H9 (cell line): ENCODE measurements around the gene P3H2. TPM values are rescaled to one million over a fixed set of nuclear protein-coding genes. Genes with fewer than 3 reads are reported as not detected.

Experiments used
- DNase-seq: peaks from one replicate; pipeline ENCODE4 v3.0.0-alpha.2; 2017
- H2AFZ ChIP-seq: one replicate; pipeline ENCODE4 v1.6.1; 2013; ENCODE audit warnings: mild to moderate bottlenecking, low read length, control low read depth, moderate library complexity
- H2AK5ac ChIP-seq: 2 replicates; pipeline ENCODE4 v1.6.1; 2013; ENCODE audit warnings: low read length, control low read depth, mixed read lengths; ENCODE audit not compliant: insufficient read length
- H2BK120ac ChIP-seq: one replicate; pipeline ENCODE4 v1.6.1; 2013; ENCODE audit warnings: low read depth, mild to moderate bottlenecking, low read length, control low read depth, inconsistent platforms; ENCODE audit not compliant: poor library complexity, severe bottlenecking
- H2BK12ac ChIP-seq: 2 replicates; pipeline ENCODE4 v1.6.1; 2013; ENCODE audit warnings: low read length, control low read depth, mixed read lengths, low read depth; ENCODE audit not compliant: insufficient read length
- H2BK15ac ChIP-seq: 2 replicates; pipeline ENCODE4 v1.6.1; 2013; ENCODE audit warnings: low read depth, low read length, control low read depth
- H2BK20ac ChIP-seq: one replicate; pipeline ENCODE4 v1.6.1; 2013; ENCODE audit warnings: low read depth, mild to moderate bottlenecking, low read length, control low read depth, inconsistent platforms; ENCODE audit not compliant: poor library complexity, severe bottlenecking
- H2BK5ac ChIP-seq: 2 replicates; pipeline ENCODE4 v1.6.1; 2013; ENCODE audit warnings: low read length, control low read depth, mixed read lengths; ENCODE audit not compliant: insufficient read length
- H3K14ac ChIP-seq: 2 replicates; pipeline ENCODE4 v1.6.1; 2013; ENCODE audit warnings: low read length, control low read depth; ENCODE audit not compliant: insufficient read depth
- H3K18ac ChIP-seq: 2 replicates; pipeline ENCODE4 v1.6.1; 2013; ENCODE audit warnings: low read depth, mild to moderate bottlenecking, mixed read lengths, low read length, control low read depth; ENCODE audit not compliant: insufficient read length
- H3K23ac ChIP-seq: 2 replicates; pipeline ENCODE4 v1.6.1; 2013; ENCODE audit warnings: low read length, control low read depth, mixed read lengths, low read depth; ENCODE audit not compliant: insufficient read length
- H3K23me2 ChIP-seq: 2 replicates; pipeline ENCODE4 v1.6.1; 2013; ENCODE audit warnings: low read depth, mild to moderate bottlenecking, mixed read lengths, low read length, control low read depth; ENCODE audit not compliant: insufficient read length, poor library complexity, severe bottlenecking
- H3K27ac ChIP-seq: 2 replicates; pipeline ENCODE4 v1.5.1; 2013; ENCODE audit warnings: low read length, control low read depth, mixed read lengths, low read depth; ENCODE audit not compliant: insufficient read length
- H3K27me3 ChIP-seq: 2 replicates; pipeline ENCODE4 v1.6.1; 2013; ENCODE audit warnings: low read length, control low read depth, inconsistent platforms; ENCODE audit not compliant: insufficient read depth
- H3K4ac ChIP-seq: 2 replicates; pipeline ENCODE4 v1.6.1; 2013; ENCODE audit warnings: low read depth, mild to moderate bottlenecking, control low read depth, inconsistent platforms, low read length, moderate library complexity
- H3K4me1 ChIP-seq: 2 replicates; pipeline ENCODE4 v1.6.1; 2013; ENCODE audit warnings: low read length, control low read depth, inconsistent platforms; ENCODE audit not compliant: insufficient read depth
- H3K4me2 ChIP-seq: 2 replicates; pipeline ENCODE4 v1.6.1; 2013; ENCODE audit warnings: low read length, control low read depth, mixed read lengths; ENCODE audit not compliant: insufficient read length, insufficient read depth
- H3K56ac ChIP-seq: 2 replicates; pipeline ENCODE4 v1.6.1; 2013; ENCODE audit warnings: low read depth, mild to moderate bottlenecking, mixed read lengths, low read length, control low read depth; ENCODE audit not compliant: insufficient read length
- H3K79me1 ChIP-seq: 2 replicates; pipeline ENCODE4 v1.6.1; 2013; ENCODE audit warnings: low read depth, mild to moderate bottlenecking, moderate library complexity, low read length, control low read depth, inconsistent platforms; ENCODE audit not compliant: insufficient read depth, poor library complexity, severe bottlenecking
- H3K79me2 ChIP-seq: 2 replicates; pipeline ENCODE4 v1.6.1; 2013; ENCODE audit warnings: low read length, control low read depth, inconsistent platforms; ENCODE audit not compliant: insufficient read depth
- H3K9ac ChIP-seq: 2 replicates; pipeline ENCODE4 v1.6.1; 2013; ENCODE audit warnings: low read length, control low read depth, mixed read lengths; ENCODE audit not compliant: insufficient read length; ENCODE audit errors: extremely low read depth
- H3K9me3 ChIP-seq: one replicate; pipeline ENCODE4 v1.6.1; 2013; ENCODE audit warnings: low read depth, low read length, inconsistent platforms; ENCODE audit not compliant: control insufficient read depth
- H3T11ph ChIP-seq: one replicate; pipeline ENCODE4 v1.6.1; 2013; ENCODE audit warnings: mild to moderate bottlenecking, low read length, control low read depth, inconsistent platforms
- H4K20me1 ChIP-seq: one replicate; pipeline ENCODE4 v1.6.1; 2013; ENCODE audit not compliant: control insufficient read depth, insufficient read length, insufficient read depth
- H4K5ac ChIP-seq: 2 replicates; pipeline ENCODE4 v1.6.1; 2013; ENCODE audit warnings: low read depth, mild to moderate bottlenecking, mixed read lengths, low read length, control low read depth; ENCODE audit not compliant: insufficient read length
- H4K8ac ChIP-seq: replicated peaks from 2 replicates; pipeline ENCODE4 v1.6.1; 2013; ENCODE audit warnings: low read length, control low read depth, mixed read lengths, low read depth; ENCODE audit not compliant: insufficient read length
- H4K91ac ChIP-seq: 2 replicates; pipeline ENCODE4 v1.6.1; 2013; ENCODE audit warnings: low read depth, mild to moderate bottlenecking, moderate library complexity, mixed read lengths, low read length, control low read depth; ENCODE audit not compliant: insufficient read length
- H3K27ac Mint-ChIP-seq, 3 experiments: 2 replicates in 2 of 3; 3 replicates in 1 of 3; pipeline ENCODE4 v1.8.0; 2020 to 2021; ENCODE audit warnings: mixed read lengths in 3 of 3, mild to moderate bottlenecking in 1 of 3, moderate library complexity in 1 of 3
- H3K27me3 Mint-ChIP-seq: 2 replicates; pipeline ENCODE4 v1.8.0; 2021; ENCODE audit warnings: low read depth, mild to moderate bottlenecking, moderate library complexity, mixed read lengths
- H3K36me3 Mint-ChIP-seq, 3 experiments: 2 replicates in 2 of 3; 3 replicates in 1 of 3; pipeline ENCODE4 v1.8.0; 2020 to 2021; ENCODE audit warnings: low read depth in 3 of 3, mixed read lengths in 3 of 3; ENCODE audit not compliant: insufficient read depth in 1 of 3
- H3K4me1 Mint-ChIP-seq, 2 experiments: 2 replicates each; pipeline ENCODE4 v1.8.0; 2020; ENCODE audit warnings: mixed read lengths in 2 of 2
- H3K4me3 Mint-ChIP-seq, 2 experiments: 2 replicates in 1 of 2; 3 replicates in 1 of 2; pipeline ENCODE4 v1.8.0; 2020 to 2021; ENCODE audit warnings: mild to moderate bottlenecking in 2 of 2, mixed read lengths in 2 of 2, moderate library complexity in 1 of 2
- H3K9me3 Mint-ChIP-seq, 2 experiments: 2 replicates in 1 of 2; 3 replicates in 1 of 2; pipeline ENCODE4 v1.8.0; 2020; ENCODE audit warnings: mild to moderate bottlenecking in 2 of 2, mixed read lengths in 2 of 2, moderate library complexity in 1 of 2
- WGBS: extraction: QIAGEN DNeasy Blood & Tissue Kit; methylation state at CpG from one replicate; pipeline ENCODE4 v1.1.7; 2013; ENCODE audit warnings: missing lambda C conversion rate, low lambda C conversion rate, mixed read lengths; ENCODE audit not compliant: insufficient read length; ENCODE audit errors: extremely low coverage; 5-methylcytosine and 5-hydroxymethylcytosine counted together
- total RNA-seq: library from RNA; stranded (reverse); gene quantifications from 2 replicates; pipeline ENCODE4 v1.2.1, GENCODE V29; 2021
- TF ChIP-seq, protein P1 (sequence below): fragments of 200-600 bp; sonication (generic); conservative IDR thresholded peaks from 3 replicates; pipeline ENCODE4 v1.8.0; 2021; ENCODE audit warnings: antibody characterized with exemption, mild to moderate bottlenecking

P3H2 gene
- total RNA-seq, 1 experiment from 2014 or later = 41.5 TPM

DNA sequence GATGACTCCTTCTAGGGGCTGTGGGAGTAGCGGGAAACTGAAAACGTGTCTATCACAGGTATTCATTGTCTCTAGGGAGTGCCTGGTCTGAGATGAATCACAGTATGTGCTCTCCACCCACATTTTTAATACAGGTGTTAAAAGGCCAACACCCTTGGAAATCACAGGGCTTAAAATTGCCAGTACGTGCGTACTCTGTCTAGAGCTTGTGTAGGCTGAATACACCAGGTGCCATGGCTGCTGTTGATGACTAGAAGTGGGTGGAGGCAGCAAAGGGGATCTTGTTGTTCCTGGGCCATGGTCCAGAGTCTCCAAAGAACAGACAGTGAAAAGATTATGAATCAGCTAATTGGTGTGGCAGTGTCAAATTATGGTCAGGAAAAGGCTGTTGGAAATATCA is 35.1 kb upstream of the P3H2 start:
- Mint-ChIP-seq H3K4me1 (peaks cover 5 to 17% of the 10 kb centered on the region in 2 experiments), H3K4me3 (no peak overlapping the region), H3K36me3 (peaks cover 0 to 2% (median 0%) of the 10 kb centered on the region in 3 experiments; a peak in 1 of 7 replicates), H3K27me3 (no peaks in the 10 kb centered on the region), H3K9me3 (no peaks in the 10 kb centered on the region), H3K27ac (peak overlapping the region in 1 of 3 experiments; percentile 20; a peak in 1 of 7 replicates)
- Histone ChIP-seq H3K79me2 (no peaks in the 10 kb centered on the region), H2BK120ac (no peak overlapping the region), H2BK20ac (no peak overlapping the region), H3T11ph (no peak overlapping the region), H4K91ac (no peak overlapping the region), H4K20me1 (no peaks in the 10 kb centered on the region), H2BK5ac (no peak overlapping the region), H3K23ac (no peak overlapping the region), H2AFZ (no peak overlapping the region), H3K4ac (no peak overlapping the region), H3K9ac (no peak overlapping the region), H3K79me1 (no peaks in the 10 kb centered on the region), H3K9me3 (no peaks in the 10 kb centered on the region), H3K18ac (no peak overlapping the region), H2BK15ac (no peak overlapping the region), H3K23me2 (no peaks in the 10 kb centered on the region), H3K4me1 (no peaks in the 10 kb centered on the region), H2BK12ac (no peak overlapping the region), H3K14ac (no peak overlapping the region), H4K5ac (no peak overlapping the region), H3K27ac (no peak overlapping the region), H4K8ac (no peak overlapping the region), H3K56ac (no peak overlapping the region), H3K27me3 (no peaks in the 10 kb centered on the region), H3K4me2 (no peak overlapping the region), H2AK5ac (no peak overlapping the region)
- DNase-seq = no peak
- no CpG with 5 or more reads among the region's 4 CpGs for WGBS
- TF ChIP-seq, protein P1, sequence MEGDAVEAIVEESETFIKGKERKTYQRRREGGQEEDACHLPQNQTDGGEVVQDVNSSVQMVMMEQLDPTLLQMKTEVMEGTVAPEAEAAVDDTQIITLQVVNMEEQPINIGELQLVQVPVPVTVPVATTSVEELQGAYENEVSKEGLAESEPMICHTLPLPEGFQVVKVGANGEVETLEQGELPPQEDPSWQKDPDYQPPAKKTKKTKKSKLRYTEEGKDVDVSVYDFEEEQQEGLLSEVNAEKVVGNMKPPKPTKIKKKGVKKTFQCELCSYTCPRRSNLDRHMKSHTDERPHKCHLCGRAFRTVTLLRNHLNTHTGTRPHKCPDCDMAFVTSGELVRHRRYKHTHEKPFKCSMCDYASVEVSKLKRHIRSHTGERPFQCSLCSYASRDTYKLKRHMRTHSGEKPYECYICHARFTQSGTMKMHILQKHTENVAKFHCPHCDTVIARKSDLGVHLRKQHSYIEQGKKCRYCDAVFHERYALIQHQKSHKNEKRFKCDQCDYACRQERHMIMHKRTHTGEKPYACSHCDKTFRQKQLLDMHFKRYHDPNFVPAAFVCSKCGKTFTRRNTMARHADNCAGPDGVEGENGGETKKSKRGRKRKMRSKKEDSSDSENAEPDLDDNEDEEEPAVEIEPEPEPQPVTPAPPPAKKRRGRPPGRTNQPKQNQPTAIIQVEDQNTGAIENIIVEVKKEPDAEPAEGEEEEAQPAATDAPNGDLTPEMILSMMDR = no peak
